GM18498 (cell line): ENCODE data around the gene PCSK9.
"Not testable (repeated sequence)": the region's sequence is repeated elsewhere in the genome, so short reads cannot be mapped to it uniquely, and the experiment has no call there.

ENCODE experiments used
- ATAC-seq: cut with Tn5 transposase; IDR thresholded peaks from one replicate; pipeline ENCODE4 v1.9.1; 2021; ENCODE audit warnings: mild to moderate bottlenecking, moderate library complexity; ENCODE audit not compliant: unreplicated experiment

Gene PCSK9

DNA sequence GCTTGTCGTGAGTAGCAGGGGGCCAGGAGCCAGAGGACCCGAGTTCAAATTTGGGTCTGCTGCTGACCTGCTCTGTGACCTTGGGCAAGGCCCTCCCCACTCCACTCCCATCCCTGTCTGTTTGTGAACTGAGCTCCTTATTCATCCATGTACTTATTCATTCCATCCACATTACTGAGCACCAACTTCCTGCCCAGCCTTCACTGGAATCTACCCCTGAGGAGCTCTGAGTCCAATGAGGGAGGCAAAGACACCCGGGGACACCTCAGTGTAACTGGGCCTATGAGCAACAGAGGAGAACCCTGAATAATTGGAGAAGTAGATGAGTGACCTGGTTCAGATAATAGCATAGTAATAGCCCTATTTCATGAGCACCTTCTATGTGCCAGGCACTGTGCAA is 31.7 kb upstream of the PCSK9 start:
- no peak for ATAC-seq

DNA sequence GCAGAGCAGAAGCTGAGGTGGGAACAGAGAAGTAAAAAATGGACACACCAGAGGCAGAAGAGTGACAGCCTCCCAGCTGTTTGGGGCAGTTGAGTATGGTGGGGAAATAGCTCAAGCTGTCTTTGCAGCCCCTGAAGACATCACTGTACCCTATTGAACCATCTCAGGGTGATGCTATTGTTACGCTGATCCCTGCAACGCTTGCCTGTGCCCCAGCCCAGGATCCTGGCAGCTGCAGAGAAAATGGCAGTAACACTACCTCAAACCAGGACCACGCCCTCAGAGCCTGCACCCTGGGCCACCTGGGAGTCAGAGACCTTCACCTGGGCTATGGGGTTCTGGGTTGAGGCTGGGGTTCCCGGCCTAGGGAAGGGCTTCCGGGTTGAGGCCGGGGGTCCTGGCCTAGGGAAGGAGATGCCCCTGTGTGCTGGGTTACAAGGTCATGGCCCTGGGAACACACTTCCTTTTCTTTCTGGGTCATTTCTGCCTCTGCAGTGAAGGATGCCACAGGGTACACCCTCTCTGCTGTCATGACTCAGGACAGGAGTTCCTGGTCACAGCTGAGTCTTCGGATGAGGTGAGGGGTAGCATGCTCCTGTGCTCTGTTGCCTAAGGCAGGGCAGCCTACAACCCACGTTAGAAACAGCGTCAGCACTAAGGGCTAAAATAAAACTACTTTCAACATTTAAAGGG is 29.0 kb upstream of the PCSK9 start:
- ATAC-seq = no peak

DNA sequence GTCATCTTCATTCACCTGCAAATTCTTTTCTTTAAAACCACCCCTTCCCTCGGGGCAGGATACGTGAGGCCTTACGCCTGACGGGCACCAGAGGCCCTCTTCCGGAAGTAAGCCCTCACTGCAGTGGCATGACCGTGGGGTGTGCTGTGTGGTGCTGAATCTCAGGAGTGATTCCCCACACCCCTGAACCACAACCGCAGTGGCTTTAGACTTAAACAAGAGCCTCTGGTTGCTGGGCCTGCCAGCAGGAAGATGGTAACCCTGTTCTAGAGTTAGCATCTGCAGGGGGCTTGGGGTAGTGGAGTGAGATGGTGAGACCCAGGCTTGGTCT is 28.5 kb upstream of the PCSK9 start:
- ATAC-seq = no peak

DNA sequence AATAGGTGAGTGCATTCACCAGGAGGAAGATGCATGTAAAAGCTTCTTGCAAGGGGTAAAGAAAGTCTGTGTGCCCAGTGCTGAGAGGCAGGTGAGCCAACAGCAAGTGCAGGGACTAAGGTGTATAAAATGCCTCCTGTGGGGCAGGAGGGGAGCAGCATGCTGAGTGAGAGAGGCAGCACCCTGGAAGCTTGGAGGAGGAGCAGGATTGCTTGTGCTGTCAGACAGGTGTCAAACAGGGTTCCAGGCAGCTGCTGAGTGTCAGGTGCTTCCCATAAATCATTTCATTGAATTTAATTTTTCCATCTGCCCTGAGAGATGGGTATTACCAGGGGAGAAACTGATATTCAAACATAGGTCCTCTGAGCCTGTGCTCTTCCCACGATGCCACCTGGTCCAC is 26.7 kb upstream of the PCSK9 start:
- no peak for ATAC-seq

DNA sequence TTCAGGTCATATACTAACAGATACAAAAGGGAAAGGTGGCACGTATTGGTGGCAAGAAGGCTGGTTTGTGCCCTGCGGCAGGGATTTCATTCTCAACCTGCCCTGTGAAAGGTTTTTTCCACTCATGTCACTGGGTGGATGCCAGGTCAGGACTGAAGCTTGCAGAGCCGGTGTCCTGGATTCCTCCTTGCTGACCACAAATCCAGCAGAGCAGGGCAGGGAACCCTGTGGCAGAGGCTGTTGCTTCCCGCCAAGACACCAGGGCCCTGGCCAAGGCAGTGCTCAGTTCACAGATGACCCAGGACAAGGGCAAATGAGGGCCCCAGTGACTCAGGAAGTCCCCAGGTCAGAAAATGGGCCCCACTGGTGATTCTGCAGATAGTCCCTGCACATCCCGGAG is 24.2 kb upstream of the PCSK9 start:
- ATAC-seq = no peak

DNA sequence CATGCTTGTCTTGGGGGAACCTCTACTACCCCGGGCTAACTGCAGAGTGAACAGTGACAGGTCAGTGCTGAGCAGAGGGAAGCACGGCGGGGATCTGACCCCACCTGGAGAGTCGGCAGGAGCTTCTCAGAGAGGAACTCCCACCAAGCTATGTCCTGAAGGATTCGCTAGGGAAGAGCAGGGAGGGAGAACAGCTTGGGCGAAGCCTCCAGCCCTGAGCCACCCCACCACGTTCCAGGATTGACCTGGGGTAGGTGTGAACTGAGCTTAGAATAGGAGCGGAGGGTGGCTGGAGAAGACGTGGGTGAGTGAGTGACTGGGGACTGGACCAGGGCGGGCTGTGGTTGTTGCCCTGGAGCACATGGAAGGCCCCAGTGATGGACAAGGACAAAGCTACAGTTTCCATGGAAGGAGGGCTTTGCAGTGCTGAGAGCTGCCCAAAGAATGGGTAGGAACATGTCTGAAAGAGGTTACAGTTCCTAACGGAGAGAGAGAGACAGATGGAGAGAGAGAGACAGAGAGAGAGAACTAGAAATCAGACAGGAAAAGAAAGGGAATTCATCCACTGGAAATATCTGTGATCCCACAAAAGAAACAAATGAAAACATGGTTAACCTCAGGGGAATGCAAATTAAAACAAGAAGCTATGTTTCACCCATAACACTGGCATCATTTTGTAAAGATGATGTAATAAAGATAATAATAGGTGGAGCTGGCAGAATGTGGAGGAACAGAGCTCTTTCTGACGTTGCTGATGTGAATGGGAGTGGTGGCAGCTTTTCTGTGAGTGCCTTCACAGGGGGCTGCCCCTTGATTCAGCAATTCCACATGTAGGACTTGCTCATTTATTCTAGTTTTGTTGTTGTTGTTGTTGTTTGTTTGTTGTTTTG is 23.4 kb upstream of the PCSK9 start:
- ATAC-seq = no peak

DNA sequence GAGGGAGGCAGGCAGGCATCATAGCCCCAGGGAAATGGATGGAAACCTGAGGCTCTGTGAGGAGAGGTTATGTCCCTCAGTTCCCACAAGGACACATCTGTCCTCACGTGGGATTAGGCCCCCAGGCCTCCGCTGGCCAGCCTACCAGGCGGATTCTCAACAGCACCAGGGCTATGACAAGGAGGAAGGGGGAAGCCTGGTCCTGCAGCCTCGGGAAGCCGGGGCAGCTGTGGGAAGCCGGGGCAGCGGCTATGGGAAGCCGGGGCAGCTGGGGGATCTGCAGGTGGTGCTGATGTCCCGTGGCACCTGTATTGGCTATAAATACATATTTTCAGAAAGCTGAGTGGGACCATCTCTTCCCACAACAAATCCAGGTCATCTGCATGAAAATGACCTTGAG is 21.0 kb upstream of the PCSK9 start:
- ATAC-seq = no peak

DNA sequence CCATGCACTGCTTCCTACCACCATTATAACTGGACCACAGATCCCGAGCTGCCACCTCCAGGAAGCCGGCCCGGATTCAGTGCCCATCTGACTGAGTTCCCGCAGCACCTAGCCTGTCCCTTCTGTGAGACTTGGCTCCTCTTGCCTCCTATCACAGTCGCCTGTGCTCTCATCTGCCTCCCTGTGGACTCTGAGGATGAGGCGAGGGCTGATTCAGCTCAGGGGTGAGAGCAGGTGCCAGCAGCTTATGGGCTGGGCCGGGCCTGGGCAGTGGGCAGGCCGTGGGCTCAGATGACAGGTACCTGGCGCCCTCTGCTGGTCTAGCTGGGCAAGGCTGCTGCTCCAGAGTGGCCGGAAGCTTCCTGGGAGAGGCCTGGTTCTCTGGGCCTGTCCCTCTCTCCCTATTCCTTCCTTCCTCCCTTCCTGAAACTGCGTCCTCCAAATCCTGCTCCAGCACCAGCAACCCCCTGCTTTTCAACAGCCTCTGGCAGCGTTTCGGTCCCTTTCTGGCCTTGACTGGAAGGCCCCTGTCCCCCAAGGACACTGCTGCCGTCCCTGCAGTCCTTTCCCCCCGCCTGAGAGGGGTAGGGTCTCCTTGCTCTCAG is 17.3 kb upstream of the PCSK9 start:
- ATAC-seq = peak; percentile 81

DNA sequence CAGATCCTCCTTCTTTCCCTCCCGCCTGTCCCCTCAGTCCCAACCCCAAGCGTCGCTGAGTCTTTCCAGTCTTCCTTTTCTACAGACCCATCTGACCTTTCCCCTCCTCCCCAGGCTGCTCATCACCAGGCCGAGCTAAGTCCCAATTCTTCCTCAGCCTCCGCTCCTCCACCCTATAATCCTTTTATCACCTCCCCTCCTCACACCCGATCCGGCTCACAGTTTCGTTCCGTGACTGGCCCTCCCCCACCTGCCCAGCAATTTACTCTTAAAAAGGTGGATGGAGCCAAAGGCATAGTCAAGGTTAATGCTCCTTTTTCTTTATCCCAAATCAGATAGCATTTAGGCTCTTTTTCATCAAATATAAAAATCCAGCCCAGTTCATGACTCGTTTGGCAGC is 15.2 kb upstream of the PCSK9 start:
- ATAC-seq = not testable (repeated sequence)

DNA sequence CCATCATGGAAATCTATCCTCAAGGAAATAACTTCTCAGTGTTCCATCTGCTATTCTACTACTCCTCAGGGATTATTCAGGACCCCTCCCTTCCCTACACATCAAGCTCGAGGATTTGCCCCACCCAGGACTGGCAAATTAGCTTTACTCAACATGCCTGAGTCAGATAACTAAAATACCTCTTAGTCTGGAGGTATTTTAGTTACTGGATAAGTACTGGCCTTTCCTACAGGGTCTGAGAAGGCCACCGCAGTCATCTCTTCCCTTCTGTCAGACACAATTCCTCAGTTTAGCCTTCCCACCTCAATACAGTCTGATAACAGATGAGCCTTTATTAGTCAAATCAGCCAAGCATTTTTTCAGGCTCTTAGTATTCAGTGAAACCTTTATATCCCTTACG is 12.7 kb upstream of the PCSK9 start:
- ATAC-seq = not testable (repeated sequence)

DNA sequence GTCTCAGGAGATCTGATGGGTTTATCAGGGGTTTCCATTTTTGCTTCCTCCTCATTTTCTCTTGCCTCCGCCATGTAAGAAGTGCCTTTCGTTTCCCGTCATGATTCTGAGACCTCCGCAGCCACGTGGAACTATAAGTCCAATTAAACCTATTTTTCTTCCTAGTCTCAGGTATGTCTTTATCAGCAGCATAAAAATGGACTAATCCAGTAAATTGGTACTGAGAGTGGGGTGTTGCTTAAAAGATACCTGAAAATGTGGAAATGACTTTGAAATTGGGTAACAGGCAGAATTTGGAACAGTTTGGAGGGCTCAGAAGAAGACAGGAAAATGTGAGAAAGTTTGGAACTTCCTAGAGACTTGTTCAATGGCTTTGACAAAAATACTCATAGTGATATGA is 8.2 kb upstream of the PCSK9 start:
- not testable (repeated sequence) for ATAC-seq

DNA sequence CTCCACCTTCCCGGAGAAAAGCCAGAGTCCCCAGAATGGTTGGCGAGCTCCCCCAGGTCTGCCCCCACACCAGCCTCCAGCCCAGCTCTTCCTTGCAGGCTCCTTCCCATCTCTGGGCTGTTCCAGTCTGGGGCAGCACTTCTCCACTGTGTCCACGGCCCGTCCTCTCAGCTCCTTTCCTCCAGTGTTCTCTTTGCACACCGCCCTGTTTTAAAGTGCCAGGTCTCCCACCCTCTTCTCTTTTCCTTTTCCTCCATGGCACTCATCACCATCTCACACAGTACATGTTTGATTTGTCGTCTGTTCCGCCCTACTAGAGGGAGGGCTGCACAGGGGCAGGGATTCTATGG is 6.1 kb upstream of the PCSK9 start:
- no peak for ATAC-seq

DNA sequence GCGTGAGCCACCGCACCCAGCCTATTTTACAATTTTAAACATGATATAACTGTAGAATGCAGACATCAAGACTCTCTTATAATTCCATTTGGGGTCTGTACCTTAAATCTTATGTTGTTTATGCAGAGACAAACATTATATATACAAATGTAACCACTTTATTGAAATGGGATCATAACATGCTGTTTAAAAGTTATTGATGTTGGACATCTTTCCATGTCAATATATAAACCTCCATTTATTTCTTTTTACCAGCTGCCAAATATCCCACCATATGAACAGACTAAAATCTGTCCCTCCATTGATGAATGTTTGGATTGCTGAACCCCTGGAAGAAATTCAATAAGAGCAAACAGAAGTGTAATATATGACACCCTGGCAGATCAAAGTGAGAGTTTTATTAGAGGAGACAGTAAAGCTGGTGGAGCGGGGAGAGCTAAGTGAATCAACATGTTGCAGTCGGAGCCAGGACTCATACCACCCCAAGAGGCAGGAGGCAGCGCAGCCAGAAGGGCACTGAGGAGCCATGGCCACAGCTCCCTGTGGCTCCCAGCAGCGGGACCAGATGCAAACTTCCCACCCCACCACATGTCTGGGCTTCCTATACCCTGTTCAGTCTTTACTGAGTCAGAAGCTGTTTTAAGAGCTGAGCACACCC is 4.7 kb upstream of the PCSK9 start:
- no peak for ATAC-seq

DNA sequence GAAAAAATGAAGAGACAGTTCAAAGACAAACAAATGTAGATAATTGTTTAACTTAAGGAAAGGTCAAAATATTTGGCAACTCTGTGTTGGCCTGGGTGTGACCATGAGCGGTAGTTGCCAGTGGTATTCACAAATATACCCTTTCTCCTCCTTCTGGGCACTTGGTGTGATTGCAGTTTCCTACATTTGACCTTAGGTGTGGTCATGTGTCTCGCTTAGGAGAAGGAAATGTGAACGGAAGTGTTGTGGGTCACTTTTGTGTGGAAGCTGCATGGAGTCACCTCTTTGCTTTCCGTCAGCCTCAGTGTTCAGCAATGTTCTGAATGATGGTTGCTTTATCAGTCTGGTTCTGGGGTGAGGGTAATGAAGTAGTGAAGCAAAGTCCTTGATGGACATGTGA is 3.4 kb upstream of the PCSK9 start:
- no peak for ATAC-seq

DNA sequence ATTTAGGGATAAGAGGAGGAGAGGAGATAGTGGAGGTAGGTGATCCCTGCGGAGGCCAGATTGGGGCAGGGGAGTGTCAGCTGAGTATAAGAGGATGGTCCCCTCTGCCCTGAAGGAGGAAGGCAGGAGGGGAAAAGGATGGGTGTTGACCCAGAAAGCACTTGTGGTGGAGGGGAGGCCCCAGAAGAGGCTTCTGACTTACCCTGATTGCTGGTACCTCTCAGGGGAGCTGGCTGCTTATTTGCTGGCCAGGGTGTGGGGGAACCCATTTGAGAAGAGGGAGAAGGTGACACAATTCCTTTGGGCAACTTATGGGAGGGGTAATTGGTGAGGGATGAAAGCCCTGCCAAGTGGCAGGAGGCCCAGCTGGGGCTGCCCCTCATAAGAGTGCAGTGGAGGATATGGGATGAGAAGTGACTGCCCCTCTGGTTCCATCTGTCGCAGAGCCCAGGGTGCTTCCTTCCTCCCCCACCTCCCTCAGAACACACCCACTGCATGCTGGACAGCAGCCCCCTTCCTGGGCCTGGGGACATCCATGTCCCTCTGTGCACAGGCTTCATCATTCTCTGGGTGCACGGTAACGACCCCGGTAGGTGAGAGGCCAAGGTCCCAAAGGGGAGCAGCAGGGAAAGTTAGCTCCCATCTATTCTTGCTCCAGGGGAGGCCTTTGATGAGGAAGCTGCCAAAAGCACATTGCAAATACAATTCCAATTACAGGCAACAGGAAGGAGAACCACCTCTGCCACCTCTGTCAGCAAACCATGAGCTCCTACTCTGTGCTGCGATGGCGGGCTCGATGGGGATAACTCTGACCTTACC is 1.4 kb upstream of the PCSK9 start:
- no peak for ATAC-seq

DNA sequence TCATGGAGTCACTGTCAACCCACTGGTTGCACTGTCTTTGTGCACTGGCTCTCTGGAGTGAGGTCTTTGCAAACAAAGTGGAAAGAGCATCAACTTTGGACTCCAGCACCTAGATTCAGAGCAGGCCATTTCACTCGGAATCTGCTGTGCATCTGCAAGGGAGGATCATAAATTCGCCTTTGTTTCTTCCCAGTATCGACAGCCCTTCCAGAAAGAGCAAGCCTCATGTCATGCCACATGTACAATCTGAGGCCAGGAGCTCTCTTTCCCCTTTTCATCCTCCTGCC is 853 bp upstream of the PCSK9 start:
- no peak for ATAC-seq

DNA sequence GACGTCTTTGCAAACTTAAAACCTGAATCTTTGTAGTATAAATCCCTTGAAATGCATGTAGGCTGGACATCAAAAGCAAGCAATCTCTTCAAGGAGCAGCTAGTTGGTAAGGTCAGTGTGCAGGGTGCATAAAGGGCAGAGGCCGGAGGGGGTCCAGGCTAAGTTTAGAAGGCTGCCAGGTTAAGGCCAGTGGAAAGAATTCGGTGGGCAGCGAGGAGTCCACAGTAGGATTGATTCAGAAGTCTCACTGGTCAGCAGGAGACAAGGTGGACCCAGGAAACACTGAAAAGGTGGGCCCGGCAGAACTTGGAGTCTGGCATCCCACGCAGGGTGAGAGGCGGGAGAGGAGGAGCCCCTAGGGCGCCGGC is 390 bp upstream of the PCSK9 start:
- no peak for ATAC-seq

DNA sequence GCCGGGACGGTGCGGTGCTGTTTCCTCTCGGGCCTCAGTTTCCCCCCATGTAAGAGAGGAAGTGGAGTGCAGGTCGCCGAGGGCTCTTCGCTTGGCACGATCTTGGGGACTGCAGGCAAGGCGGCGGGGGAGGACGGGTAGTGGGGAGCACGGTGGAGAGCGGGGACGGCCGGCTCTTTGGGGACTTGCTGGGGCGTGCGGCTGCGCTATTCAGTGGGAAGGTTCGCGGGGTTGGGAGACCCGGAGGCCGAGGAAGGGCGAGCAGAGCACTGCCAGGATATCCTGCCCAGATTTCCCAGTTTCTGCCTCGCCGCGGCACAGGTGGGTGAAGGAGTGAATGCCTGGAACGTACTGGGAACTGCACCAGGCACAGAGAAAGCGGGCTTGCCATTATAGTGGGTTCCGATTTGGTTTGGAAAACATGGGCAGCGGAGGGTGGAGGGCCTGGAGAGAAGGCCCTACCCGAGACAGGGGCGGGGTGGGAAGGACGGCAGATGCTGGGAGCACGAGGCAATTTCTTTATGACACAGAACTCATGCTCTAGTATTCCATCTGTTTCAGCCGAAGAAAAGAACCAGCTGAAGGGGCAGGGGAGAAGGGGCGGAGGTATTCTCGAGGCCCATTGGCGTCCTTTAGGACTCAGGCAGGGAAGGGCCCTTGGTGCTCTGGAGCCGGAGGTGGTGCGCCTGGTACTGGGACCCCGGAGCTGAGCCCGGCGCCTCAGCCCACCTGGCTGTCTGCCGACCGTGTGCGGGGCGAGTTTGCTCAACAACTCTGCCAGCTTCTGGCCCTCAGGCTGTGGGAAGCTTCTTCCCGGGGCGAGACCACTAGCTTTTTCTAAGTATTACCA is 960 bp downstream of the PCSK9 start:
- ATAC-seq = no peak

DNA sequence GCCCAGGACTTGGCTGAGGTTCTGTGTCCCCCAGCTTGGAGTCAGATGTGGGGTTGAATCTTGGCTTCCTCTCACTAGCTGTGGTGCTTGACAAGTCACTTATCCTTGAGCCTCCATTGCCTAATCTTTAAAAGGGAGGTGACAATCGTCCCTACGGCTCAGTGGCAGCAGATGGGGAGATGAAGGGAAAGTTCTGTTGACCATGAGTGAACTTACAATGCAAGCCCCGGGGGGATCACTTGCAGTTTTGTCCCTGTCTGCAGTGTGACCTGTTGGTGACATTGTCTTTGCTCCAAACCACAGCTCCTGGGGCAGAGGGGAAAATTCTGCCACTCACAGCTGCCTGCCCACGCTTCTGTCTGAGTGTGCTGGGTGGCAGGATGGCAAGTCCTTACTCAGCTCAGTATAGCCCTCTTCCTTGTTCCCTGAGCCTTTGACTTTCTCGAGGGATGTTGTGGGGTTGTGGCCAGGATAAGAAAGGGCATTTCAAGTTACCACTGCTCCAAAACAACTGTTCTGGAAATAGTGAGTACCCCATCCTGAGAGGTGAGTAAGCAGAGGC is 1.7 kb downstream of the PCSK9 start:
- no peak for ATAC-seq

DNA sequence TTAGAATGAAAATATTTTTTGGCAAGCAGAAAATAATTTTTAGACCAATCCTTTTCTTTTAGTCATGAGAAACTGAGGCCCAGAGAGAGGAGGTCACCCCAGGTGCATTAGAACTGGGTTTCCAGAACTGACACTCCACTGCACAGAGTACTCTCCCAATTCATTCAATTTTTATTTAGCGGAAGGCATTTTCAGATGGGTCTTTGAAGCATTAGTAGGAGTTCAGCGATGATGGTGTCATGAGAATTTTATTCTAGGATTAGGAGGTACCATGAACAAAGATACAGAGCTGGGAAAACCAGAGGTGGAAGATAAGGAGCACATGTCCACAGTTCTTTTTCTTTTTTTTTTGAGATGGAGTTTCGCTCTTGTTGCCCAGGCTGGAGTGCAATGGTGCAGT is 2.3 kb downstream of the PCSK9 start:
- no peak for ATAC-seq
